ENCODE data around the gene AHCYL2. TPM values are rescaled to one million over a fixed set of nuclear protein-coding genes. Genes with fewer than 3 reads are reported as not detected.

Gene AHCYL2
- total and polyA plus RNA-seq, 2 experiments from 2014 or later = 1.9 to 8.9 TPM

DNA sequence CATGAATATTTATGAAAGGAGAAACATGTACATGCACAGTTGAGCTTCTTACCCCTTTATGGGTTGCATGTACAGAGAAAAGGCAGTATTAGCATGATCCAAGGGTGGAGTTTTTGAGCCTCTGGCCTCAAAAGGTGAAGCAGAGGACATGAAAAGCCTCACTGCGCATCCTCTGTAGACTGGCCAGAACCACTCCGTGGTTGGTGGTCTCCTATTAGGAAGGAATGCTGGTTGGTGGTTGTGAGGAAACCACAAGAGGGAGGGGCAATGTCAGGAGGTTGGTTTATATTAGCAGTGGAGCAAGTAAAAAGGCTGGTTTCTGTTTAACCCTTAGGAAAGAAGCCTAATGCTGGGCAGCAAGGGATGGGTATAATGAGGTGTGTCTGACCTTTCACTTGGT, 37.5 kb downstream of the AHCYL2 start:
- 61 to 63% methylated on average over 2 of the region's 2 CpGs for whole genome bisulfite sequencing, 2 experiments (ENCODE audit: low coverage in 1 of 2, low lambda C conversion rate in 2 of 2, missing lambda C conversion rate in 2 of 2)
- no peaks in the 10 kb centered on the region for H3K79me2 ChIP-seq (ENCODE audit: insufficient read depth)
- H3K4me1 ChIP-seq (ENCODE audit: insufficient read depth) = 0 out of 2 replicates have a peak, but pooled peaks cover 8% of the 10 kb centered on the region
- TF ChIP-seq EZH2phosphoT487 (IDR thresholded peaks at IDR 0.05; ENCODE audit: insufficient read depth, low read depth) = no peak
- no peak for TF ChIP-seq EZH2 (IDR thresholded peaks at IDR 0.05; ENCODE audit: insufficient read depth, poor library complexity, severe bottlenecking)
- no peak overlapping the region for H2AFZ ChIP-seq
- in situ Hi-C loops (cut with MboI) = no loop called here
- H3K27ac ChIP-seq = no peak overlapping the region
- no peaks in the 10 kb centered on the region for H4K20me1 ChIP-seq (ENCODE audit: insufficient read depth)
- H3K9me3 ChIP-seq (ENCODE audit: low read depth) = no peaks in the 10 kb centered on the region
- no peaks in the 10 kb centered on the region for H3K9me2 ChIP-seq (ENCODE audit: insufficient read depth)
- H3K9ac ChIP-seq = no peak overlapping the region
- DNase-seq = no peak
- no peak overlapping the region for H3K4me2 ChIP-seq (ENCODE audit: unreplicated experiment)
- no peaks in the 10 kb centered on the region for H3F3A ChIP-seq (ENCODE audit: insufficient read depth)
- no peak overlapping the region for H3K4me3 ChIP-seq
- no peaks in the 10 kb centered on the region for H3K27me3 ChIP-seq (replicated peaks; ENCODE audit: insufficient read depth)
- H3K36me3 ChIP-seq (ENCODE audit: low read depth) = no peaks in the 10 kb centered on the region

DNA sequence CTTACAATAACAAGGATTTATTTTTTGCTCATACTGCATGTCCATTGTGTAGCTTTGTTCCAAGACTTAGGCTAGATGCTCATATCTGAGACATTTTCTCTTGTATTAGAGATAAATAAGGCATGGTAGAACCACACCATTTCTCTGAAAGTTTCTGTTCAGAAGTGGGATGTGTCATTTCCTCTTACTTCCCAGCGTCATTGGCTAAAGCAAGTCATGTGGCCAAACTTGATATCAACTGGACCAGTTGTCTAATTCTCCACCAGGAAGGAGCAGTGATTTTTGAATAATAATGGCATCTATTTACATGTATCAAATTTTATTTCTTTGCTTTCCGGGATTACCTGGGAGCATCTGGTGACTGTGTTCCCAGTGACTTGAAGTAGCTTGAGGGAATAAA, 38.3 kb downstream of the AHCYL2 start:
- no peaks in the 10 kb centered on the region for H3K9me2 ChIP-seq (ENCODE audit: insufficient read depth)
- no peak for TF ChIP-seq EZH2 (IDR thresholded peaks at IDR 0.05; ENCODE audit: insufficient read depth, poor library complexity, severe bottlenecking)
- no peak for TF ChIP-seq EZH2phosphoT487 (IDR thresholded peaks at IDR 0.05; ENCODE audit: insufficient read depth, low read depth)
- H3F3A ChIP-seq (ENCODE audit: insufficient read depth) = no peaks in the 10 kb centered on the region
- no peaks in the 10 kb centered on the region for H3K27me3 ChIP-seq (replicated peaks; ENCODE audit: insufficient read depth)
- no peaks in the 10 kb centered on the region for H4K20me1 ChIP-seq (ENCODE audit: insufficient read depth)
- H3K79me2 ChIP-seq (ENCODE audit: insufficient read depth) = no peaks in the 10 kb centered on the region
- 0 out of 2 replicates have a peak, but pooled peaks cover 8% of the 10 kb centered on the region for H3K4me1 ChIP-seq (ENCODE audit: insufficient read depth)
- no peak overlapping the region for H3K9ac ChIP-seq
- no peak overlapping the region for H3K4me2 ChIP-seq (ENCODE audit: unreplicated experiment)
- H3K36me3 ChIP-seq (ENCODE audit: low read depth) = no peaks in the 10 kb centered on the region
- 77 to 79% methylated on average over 2 of the region's 2 CpGs for WGBS, 2 experiments (ENCODE audit: low coverage in 1 of 2, low lambda C conversion rate in 2 of 2, missing lambda C conversion rate in 2 of 2)
- no peak for DNase-seq
- no peak overlapping the region for H2AFZ ChIP-seq
- H3K9me3 ChIP-seq (ENCODE audit: low read depth) = no peaks in the 10 kb centered on the region
- in situ Hi-C loops (cut with MboI) = no loop called here
- H3K27ac ChIP-seq = no peak overlapping the region
- no peak overlapping the region for H3K4me3 ChIP-seq

DNA sequence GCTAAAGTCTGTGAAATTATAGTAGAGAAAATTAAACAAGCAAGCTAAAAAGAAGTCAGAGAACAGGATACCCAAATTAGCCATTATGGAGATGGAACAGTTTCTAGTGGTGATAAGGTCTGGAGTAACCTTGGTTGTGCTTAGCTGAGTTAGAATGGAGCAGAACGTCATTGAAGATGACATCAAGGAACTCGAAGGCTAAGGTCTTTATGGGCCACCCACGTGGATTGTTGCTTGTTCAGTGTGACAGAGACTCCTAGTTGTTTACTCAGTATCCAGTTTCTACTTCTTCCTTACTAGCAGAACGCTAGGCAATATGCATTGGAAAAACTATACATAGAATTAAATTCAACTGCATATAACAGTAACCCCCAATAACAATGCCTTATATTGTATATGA, 39.7 kb downstream of the AHCYL2 start:
- Histone ChIP-seq H3K79me2 (ENCODE audit: insufficient read depth) (no peaks in the 10 kb centered on the region), H3K27ac (no peak overlapping the region), H3K9me2 (ENCODE audit: insufficient read depth) (no peaks in the 10 kb centered on the region), H3K9me3 (ENCODE audit: low read depth) (no peaks in the 10 kb centered on the region), H3K4me2 (ENCODE audit: unreplicated experiment) (no peak overlapping the region), H3K27me3 (replicated peaks; ENCODE audit: insufficient read depth) (no peaks in the 10 kb centered on the region), H3K4me3 (no peak overlapping the region), H3K4me1 (ENCODE audit: insufficient read depth) (0 out of 2 replicates have a peak, but pooled peaks cover 5% of the 10 kb centered on the region), H3F3A (ENCODE audit: insufficient read depth) (no peaks in the 10 kb centered on the region), H3K9ac (no peak overlapping the region), H3K36me3 (ENCODE audit: low read depth) (no peaks in the 10 kb centered on the region), H2AFZ (no peak overlapping the region), H4K20me1 (ENCODE audit: insufficient read depth) (no peaks in the 10 kb centered on the region)
- no peak for DNase-seq
- 73 to 80% methylated on average over 4 of the region's 4 CpGs for WGBS, 2 experiments (ENCODE audit: low coverage in 1 of 2, low lambda C conversion rate in 2 of 2, missing lambda C conversion rate in 2 of 2)
- TF ChIP-seq EZH2 (IDR thresholded peaks at IDR 0.05; ENCODE audit: insufficient read depth, poor library complexity, severe bottlenecking) = no peak
- no peak for TF ChIP-seq EZH2phosphoT487 (IDR thresholded peaks at IDR 0.05; ENCODE audit: insufficient read depth, low read depth)
- in situ Hi-C loops (cut with MboI) = no loop called here

DNA sequence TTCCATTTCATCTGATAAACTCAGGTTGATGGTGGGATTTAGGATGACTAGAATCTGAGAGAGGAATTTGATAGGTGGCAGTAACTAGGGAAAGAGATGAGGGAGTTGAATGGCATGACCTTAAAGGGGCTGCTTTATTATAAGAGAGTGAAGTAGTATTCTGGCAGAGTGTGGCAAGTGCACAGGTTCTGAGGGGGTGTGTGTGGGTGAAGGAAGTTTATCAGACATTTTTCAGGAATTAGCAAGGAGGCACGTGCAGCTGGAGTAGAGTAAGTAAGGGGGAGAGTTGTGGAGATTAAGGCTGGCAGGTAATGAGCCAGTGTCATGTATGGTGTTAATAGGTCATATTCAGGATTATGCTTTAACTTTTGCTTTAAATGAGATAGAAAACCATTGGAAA, 40.5 kb downstream of the AHCYL2 start:
- Histone ChIP-seq H4K20me1 (ENCODE audit: insufficient read depth) (no peaks in the 10 kb centered on the region), H2AFZ (no peak overlapping the region), H3K9ac (no peak overlapping the region), H3F3A (ENCODE audit: insufficient read depth) (no peaks in the 10 kb centered on the region), H3K27ac (no peak overlapping the region), H3K4me2 (ENCODE audit: unreplicated experiment) (no peak overlapping the region), H3K27me3 (replicated peaks; ENCODE audit: insufficient read depth) (no peaks in the 10 kb centered on the region), H3K9me2 (ENCODE audit: insufficient read depth) (no peaks in the 10 kb centered on the region), H3K4me3 (no peak overlapping the region), H3K9me3 (ENCODE audit: low read depth) (no peaks in the 10 kb centered on the region), H3K79me2 (ENCODE audit: insufficient read depth) (no peaks in the 10 kb centered on the region), H3K36me3 (ENCODE audit: low read depth) (no peaks in the 10 kb centered on the region), H3K4me1 (ENCODE audit: insufficient read depth) (no peaks in the 10 kb centered on the region)
- DNase-seq = no peak
- WGBS, 2 experiments (ENCODE audit: low coverage in 1 of 2, low lambda C conversion rate in 2 of 2, missing lambda C conversion rate in 2 of 2) = 73 to 95% methylated on average over 1 of the region's 1 CpG
- in situ Hi-C loops (cut with MboI) = no loop called here
- TF ChIP-seq EZH2 (IDR thresholded peaks at IDR 0.05; ENCODE audit: insufficient read depth, poor library complexity, severe bottlenecking) (no peak), EZH2phosphoT487 (IDR thresholded peaks at IDR 0.05; ENCODE audit: insufficient read depth, low read depth) (no peak)

DNA sequence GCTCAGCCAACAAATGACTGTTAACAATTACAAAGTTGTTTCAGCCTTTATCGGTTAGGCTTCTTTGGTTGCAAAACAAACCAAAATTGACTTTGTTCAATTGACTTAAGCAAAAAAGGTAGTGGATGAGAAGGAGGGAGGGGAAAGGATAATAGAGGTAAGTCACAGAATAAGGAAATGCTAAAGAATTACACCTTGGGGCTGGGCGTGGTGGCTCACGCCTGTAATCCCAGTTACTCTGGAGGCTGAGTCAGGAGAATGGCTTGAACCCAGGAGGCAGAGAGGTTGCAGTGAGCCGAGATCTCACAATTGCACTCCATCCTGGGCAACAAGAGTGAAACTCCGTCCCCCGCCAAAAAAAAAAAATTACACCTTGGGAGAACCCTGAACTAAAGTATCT, 41.4 kb downstream of the AHCYL2 start:
- no peaks in the 10 kb centered on the region for H3F3A ChIP-seq (ENCODE audit: insufficient read depth)
- TF ChIP-seq EZH2phosphoT487 (IDR thresholded peaks at IDR 0.05; ENCODE audit: insufficient read depth, low read depth) (no peak), EZH2 (IDR thresholded peaks at IDR 0.05; ENCODE audit: insufficient read depth, poor library complexity, severe bottlenecking) (no peak)
- no peaks in the 10 kb centered on the region for H3K36me3 ChIP-seq (ENCODE audit: low read depth)
- H4K20me1 ChIP-seq (ENCODE audit: insufficient read depth) = no peaks in the 10 kb centered on the region
- no peaks in the 10 kb centered on the region for H3K27me3 ChIP-seq (replicated peaks; ENCODE audit: insufficient read depth)
- no peaks in the 10 kb centered on the region for H3K4me1 ChIP-seq (ENCODE audit: insufficient read depth)
- H3K79me2 ChIP-seq (ENCODE audit: insufficient read depth) = no peaks in the 10 kb centered on the region
- no peaks in the 10 kb centered on the region for H3K9me2 ChIP-seq (ENCODE audit: insufficient read depth)
- no peaks in the 10 kb centered on the region for H3K9me3 ChIP-seq (ENCODE audit: low read depth)
- H2AFZ ChIP-seq = no peak overlapping the region
- no peak for DNase-seq
- WGBS, 2 experiments (ENCODE audit: low coverage in 1 of 2, low lambda C conversion rate in 2 of 2, missing lambda C conversion rate in 2 of 2) = 87 to 93% methylated on average over 6 of the region's 6 CpGs
- H3K27ac ChIP-seq = no peak overlapping the region
- H3K4me3 ChIP-seq = no peak overlapping the region
- in situ Hi-C loops (cut with MboI) = no loop called here
- H3K9ac ChIP-seq = no peak overlapping the region
- no peak overlapping the region for H3K4me2 ChIP-seq (ENCODE audit: unreplicated experiment)

Data from GM23248 (cell line).